Stimulated activated CD8-positive, alpha-beta memory T cell treated with anti-CD3 and anti-CD28 coated beads, Interleukin-15, amount 100 ng/mL, for 48 hours (primary cell): ENCODE results near the gene PARD3.
"Not testable (repeated sequence)": the region's sequence is repeated elsewhere in the genome, so short reads cannot be mapped to it uniquely, and the experiment has no call there.

Experiments
- DNase-seq, 2 donors: peaks; one replicate each; pipeline ENCODE4 v3.0.0-alpha.2; 2020; ENCODE audit warnings: low read depth in 2 of 2

PARD3 gene

GRCh38 chr10:34268410-34268809, 546.7 kb downstream of the PARD3 start:
- DNase-seq: not testable (repeated sequence)

GRCh38 chr10:34262985-34263384, 552.1 kb downstream of the PARD3 start:
- DNase-seq: no peak

GRCh38 chr10:34260904-34261303, 554.2 kb downstream of the PARD3 start:
- no peak for DNase-seq

DNA sequence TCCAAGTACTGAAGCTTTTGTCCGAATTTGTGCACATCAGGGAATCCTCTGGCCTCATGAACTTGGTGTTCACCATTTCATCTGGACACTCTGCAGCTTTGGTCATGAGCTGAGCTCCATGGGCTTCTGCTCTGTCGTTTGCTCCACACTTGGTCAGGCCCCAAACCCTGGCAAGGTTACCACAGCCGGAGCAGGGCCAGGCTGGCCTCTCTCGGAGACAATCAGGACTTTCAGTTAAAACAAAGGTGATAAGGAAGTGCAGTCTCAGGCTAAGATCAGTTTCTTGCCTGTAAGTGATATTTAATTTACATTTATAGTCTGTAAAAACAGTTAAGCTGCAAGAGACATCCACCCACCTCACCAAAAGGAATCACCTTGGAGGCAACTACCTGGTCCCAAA, 558.9 kb downstream of the PARD3 start:
- no peak for DNase-seq

- no peak for DNase-seq
These were observed 560.1 kb downstream of the PARD3 start for GRCh38 chr10:34255035-34255434.

DNA sequence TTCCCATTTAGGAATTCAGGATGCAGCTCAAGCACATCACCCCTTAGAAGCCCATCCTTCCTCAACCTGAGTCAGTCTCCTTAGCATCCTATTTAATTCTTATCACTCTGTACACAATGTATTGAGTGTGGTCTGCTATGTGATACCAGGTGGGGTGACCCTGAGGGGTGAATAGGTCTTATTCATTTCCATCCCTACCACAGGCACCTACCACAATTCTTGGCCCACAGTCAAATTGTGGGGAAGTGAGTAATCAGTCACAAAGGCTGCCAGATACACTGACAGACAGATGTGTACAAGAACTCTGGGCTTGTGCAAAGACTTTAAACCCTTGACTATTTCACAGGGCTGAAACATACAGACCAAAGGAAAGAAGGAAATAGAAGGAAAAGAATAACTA, 560.5 kb downstream of the PARD3 start:
- peak; percentile 3 to 4 for DNase-seq

DNA sequence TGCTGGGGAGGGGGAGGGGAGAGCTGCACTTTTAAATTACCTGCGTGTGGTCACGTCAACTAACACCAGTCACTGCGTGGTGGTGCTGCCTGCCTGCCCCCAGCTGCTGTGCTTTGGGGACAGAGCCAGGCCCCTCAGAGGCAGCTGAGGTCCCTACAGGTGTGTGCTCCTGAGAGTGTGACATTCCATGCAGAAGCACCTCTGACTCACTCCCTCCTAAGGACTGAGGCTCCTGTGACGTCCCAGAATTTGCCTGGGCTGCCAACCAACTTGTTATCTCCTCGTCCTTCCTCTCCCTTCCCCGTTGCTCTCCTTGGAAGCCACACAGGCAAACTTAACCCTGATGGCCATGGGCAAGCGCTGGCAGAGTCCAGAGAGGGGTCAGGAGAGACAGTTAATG, 563.0 kb downstream of the PARD3 start:
- no peak for DNase-seq

- no peak for DNase-seq
These were observed 563.9 kb downstream of the PARD3 start for GRCh38 chr10:34251177-34251576.

- no peak for DNase-seq
These were observed 564.4 kb downstream of the PARD3 start for GRCh38 chr10:34250722-34251121.

DNA sequence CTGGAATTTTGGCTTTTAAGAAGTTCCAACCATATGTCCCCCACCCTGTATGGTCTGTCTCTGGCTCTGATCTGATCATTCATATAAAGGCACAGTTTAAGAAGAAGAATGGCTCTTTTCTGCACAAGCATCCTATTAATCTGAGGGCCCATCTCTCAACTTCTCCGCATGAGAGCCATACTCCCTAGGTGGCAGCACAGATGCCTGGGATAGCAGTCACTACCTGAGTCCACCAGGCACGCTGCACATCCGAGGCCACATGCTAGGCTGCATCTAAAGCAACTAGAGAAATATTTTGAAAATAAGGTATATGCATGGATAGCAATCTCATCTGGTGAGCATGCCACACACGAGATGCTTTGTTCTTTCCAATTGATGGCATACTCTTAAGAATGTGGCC, 565.5 kb downstream of the PARD3 start:
- no peak for DNase-seq

GRCh38 chr10:34247560-34247959, 567.5 kb downstream of the PARD3 start:
- DNase-seq: no peak

DNA sequence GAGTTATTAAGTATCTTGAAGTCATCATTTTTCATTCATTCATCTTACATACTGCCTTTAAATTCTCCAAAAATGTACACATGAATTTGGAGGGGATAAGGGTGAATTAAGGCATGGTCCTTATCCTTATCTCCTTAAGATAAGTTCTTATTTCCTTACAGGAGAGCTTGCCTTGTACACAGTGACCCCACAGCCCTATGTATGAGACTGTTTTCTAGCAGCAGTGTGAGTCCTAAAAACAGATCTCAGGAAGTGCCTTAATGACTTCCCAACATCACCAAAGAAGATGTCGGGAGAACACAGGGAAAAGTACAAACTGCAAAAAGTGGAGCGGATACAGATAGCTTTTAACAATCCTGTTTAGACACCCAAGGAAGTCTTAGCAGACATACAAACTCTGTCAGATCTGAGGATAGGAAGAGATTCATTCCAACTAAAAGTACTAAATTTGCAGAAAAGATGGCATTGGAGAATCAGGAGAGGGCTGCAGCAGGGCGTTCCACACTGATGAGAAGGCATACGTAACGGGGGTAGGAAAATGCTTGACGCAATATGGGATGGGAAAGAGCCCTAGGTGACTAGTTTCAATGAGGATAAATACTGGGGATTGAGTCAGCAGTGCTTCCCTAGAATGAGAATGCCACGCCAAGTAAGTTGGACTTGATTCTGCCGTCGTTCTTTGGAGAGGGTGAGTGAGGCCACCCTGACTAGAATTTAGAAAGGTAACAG, 570.2 kb downstream of the PARD3 start:
- DNase-seq: no peak

DNA sequence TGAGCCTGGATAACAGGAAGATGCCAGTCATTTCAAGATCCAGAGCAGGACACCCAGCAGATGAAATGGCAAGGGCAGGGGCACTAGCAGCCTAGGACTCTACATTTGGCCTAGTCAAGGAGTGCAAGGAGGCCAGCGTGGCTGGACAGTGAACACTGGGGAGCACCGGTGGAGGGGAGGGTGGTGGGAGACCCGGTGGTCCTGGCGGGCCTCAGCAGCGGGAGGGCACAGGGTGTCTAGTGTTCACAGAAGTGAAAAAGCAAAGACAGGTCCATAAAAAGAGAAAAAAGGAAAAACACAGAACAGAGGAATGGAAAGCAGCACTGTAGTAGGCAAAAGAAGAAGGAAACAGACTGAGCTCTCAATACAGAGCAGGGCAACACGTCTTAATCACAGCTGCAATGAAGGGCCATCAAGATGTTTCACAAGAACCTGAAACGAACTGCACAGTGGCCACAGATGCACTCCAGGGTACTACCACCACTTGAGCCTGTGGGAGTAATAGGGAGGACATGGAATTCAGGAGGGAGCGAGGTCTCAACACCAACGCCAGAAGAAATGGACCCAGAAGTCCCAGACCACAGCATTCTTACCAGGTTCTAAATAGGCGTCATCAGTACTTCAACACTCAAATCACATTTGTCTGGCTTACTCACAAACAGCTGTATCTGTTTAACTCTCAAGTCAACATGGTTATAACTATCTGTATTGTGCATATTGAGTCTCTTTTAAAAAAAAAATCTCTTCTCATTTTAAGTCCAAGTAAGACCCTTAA, 573.7 kb downstream of the PARD3 start:
- DNase-seq: no peak

DNA sequence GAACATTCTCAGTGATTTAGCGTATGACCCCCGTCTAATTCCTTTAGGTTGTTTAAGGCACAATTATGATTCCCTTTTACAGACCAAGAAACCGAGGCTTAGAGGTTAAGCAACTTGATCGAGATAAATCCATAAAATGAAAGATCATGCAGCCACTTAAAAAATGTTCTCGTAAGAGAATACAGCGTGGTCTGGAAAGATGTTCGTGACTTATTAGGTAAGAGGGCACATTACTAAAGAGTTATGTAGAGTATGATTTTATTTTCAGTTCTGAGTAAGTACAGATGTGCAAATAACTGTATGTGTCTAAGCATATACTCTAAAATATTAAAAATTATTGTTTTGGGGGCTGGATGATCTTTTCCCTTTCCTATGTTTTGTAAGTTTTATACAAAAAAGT, 575.1 kb downstream of the PARD3 start:
- no peak for DNase-seq

- DNase-seq: no peak
These were observed 577.1 kb downstream of the PARD3 start for GRCh38 chr10:34237898-34238455.

- no peak for DNase-seq
These were observed 578.2 kb downstream of the PARD3 start for GRCh38 chr10:34236931-34237330.

DNA sequence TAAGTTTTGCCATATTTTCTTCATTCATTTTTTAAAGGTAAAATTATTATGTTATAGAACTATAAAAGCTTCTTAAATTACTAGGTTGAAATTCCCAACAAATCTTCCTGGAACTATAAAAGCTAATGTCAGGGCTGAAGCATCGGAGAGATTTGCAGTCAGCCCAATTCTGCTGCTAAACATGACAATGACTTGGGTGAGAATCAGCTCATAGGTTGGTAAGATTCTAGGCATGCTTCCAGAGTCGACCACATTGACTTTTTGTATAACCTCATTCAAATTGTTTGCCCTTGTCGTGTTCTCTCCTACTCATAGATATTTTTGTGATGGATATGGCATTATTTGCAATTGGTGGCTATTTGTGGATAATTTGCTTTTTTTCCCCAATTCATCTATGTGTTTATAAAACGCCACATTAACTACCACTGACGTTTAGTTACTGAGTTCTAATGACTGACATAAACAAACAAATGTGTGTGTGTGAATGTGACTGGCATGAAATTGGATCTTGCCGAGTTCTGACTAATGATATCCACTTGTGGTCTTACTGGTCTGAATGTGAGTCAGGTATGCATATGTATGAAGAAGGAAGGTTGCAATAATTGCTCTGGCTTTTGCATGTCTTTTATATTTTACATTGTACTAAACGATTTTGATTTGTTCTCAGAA, 579.8 kb downstream of the PARD3 start:
- DNase-seq: no peak

GRCh38 chr10:34232481-34232880, 582.6 kb downstream of the PARD3 start:
- no peak for DNase-seq

DNA sequence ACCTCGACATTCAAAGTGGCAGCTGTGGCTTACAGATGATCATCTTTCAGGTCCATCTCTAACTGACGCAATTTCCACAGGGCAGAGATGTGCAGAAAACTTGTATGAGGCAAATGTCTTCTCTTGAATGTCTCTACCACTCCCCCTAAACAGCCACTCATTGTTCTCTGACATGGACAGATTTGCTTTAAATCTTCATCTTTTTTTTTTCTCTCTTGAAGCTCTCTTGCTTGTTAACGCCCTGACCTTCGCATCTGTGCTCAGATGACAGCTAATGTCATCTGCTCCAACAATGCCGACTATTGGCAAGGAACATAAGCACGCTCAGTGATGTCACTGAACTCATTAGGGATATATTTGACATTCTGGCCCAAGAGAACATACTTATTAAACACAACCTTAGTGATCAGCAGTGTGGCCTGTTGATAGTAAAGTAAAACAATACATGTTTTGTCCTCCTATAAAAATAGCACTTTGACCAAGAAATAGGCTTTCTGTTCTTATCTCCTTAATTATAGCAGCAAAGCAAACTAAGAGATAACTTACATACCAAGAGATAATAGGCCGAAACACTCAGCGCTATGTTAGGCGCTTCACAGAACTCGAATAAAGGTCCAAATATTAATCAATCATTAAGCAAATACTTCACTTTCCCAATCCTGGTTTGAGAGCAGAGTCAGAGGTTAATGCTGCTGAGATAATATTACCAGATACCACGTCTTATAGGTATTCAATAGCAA, 583.5 kb downstream of the PARD3 start:
- DNase-seq: no peak

DNA sequence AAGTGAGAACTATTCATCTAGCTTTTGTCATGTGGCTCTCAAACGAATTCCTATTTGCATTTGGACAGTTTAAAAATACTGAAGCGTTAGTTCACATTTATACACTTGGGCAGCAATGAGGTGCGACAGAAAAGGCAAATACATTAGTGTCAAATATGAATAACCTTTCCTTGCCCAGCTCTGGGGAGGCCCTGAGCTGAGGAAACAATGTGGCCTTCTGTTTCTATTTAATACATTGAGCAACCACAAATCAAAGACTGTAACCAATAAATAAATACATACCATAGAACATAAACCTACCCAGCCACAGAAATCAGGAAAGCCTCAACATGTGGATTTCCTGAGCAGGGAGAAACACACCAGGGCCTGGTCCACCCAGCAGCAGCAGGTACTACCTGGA, 585.2 kb downstream of the PARD3 start:
- DNase-seq: no peak

- DNase-seq: no peak
These were observed 587.0 kb downstream of the PARD3 start for GRCh38 chr10:34228066-34228465.

DNA sequence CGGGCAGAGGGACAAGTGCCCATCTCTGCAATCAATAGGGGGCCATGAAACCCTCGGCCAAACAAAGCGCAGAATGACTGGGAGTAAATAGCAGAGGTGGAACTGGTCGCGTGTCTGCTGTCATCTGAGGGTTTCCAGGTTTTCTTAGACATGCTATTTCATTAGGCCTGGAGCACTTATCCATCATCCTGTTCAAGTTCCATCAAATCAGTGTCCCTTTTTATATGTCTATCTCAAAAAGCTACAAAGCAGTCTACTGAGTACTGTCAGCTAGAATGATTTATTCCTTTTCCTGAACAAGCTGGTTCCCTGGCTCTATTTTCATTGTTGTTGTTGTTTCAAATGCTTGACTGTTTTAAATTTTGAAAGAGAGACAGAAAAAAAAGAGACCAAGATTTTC, 590.5 kb downstream of the PARD3 start:
- no peak for DNase-seq
